SK-N-SH (cell line): ENCODE measurements around the gene DENND5A. TPM values are rescaled to one million over a fixed set of nuclear protein-coding genes. Genes with fewer than 3 reads are reported as not detected.

Source experiments
- CTCF ChIA-PET: fragments of 300-600, 350-600 bp; formaldehyde crosslinking; extraction: SDS; loops from one replicate; lab custom pipeline; 2021; lab: Yijun Ruan, JAX
- POLR2A ChIA-PET: fragments of 350-600 bp; sonication (Branson Sonifier 250); formaldehyde crosslinking; extraction: SDS; loops from one replicate; lab custom pipeline; 2020; ENCODE audit warnings: antibody characterized with exemption, inconsistent platforms; lab: Yijun Ruan, JAX
- DNase-seq: peaks from one replicate; pipeline ENCODE4 v3.0.0; 2012
- H2AFZ ChIP-seq: fragments of 200-600 bp; sonication (generic); 2 replicates; pipeline ENCODE4 v1.8.1; 2016; ENCODE audit warnings: antibody characterized with exemption, mild to moderate bottlenecking, low read depth
- H3F3A ChIP-seq: fragments of 200-600 bp; sonication (generic); replicated peaks from 2 replicates; pipeline ENCODE3; 2016; ENCODE audit warnings: antibody characterized with exemption, mild to moderate bottlenecking; ENCODE audit not compliant: insufficient read depth
- H3K27ac ChIP-seq, 2 experiments: fragments of 200-500 bp in 1 of 2; fragments of 200-600 bp in 1 of 2; sonication (Bioruptor generic) in 1 of 2; sonication (generic), shearing (Covaris generic) in 1 of 2; 2 replicates each; pipeline versions ENCODE4 v1.5.1 to v1.6.1; 2014 to 2016; ENCODE audit warnings: low read depth in 2 of 2, inconsistent platforms in 1 of 2, low read length in 1 of 2, mild to moderate bottlenecking in 1 of 2, mixed read lengths in 1 of 2
- H3K27me3 ChIP-seq: fragments of 200-600 bp; sonication (generic), shearing (Covaris generic); 2 replicates; pipeline ENCODE4 v1.6.1; 2016; ENCODE audit warnings: mixed run types; ENCODE audit not compliant: insufficient read depth
- H3K36me3 ChIP-seq, 2 experiments: fragments of 200-500 bp in 1 of 2; fragments of 200-600 bp in 1 of 2; sonication (Bioruptor generic) in 1 of 2; sonication (generic) in 1 of 2; replicated peaks in 1 of 2; 2 replicates each; pipeline versions ENCODE3 to v1.5.1; 2014 to 2016; ENCODE audit warnings: low read length in 1 of 2, mild to moderate bottlenecking in 1 of 2; ENCODE audit not compliant: insufficient read depth in 2 of 2, control insufficient read depth in 1 of 2
- H3K4me1 ChIP-seq, 2 experiments: fragments of 200-500 bp in 1 of 2; fragments of 200-600 bp in 1 of 2; sonication (Bioruptor generic) in 1 of 2; sonication (generic), shearing (Covaris generic) in 1 of 2; 2 replicates each; pipeline versions ENCODE4 v1.5.1 to v1.6.1; 2014 to 2016; ENCODE audit warnings: low read depth in 1 of 2, low read length in 1 of 2, mixed run types in 1 of 2; ENCODE audit not compliant: insufficient read depth in 2 of 2, control insufficient read depth in 1 of 2
- H3K4me2 ChIP-seq: fragments of 200-600 bp; sonication (generic), shearing (Covaris generic); 2 replicates; pipeline ENCODE4 v1.6.1; 2017; ENCODE audit warnings: mixed run types
- H3K4me3 ChIP-seq, 2 experiments: fragments of 200-500 bp in 1 of 2; fragments of 200-600 bp in 1 of 2; sonication (Bioruptor generic) in 1 of 2; sonication (generic), shearing (Covaris generic) in 1 of 2; 2 replicates each; pipeline versions ENCODE4 v1.5.1 to v1.8.1; 2014 to 2016; ENCODE audit warnings: low read depth in 2 of 2, inconsistent platforms in 1 of 2, low read length in 1 of 2, mild to moderate bottlenecking in 1 of 2, mixed read lengths in 1 of 2, moderate library complexity in 1 of 2
- H3K79me2 ChIP-seq: fragments of 200-600 bp; sonication (generic); 2 replicates; pipeline ENCODE4 v1.8.1; 2017; ENCODE audit warnings: mild to moderate bottlenecking; ENCODE audit not compliant: insufficient read depth
- H3K9ac ChIP-seq: fragments of 200-600 bp; sonication (generic); 2 replicates; pipeline ENCODE4 v1.6.1; 2017; ENCODE audit warnings: mixed run types
- H3K9me2 ChIP-seq: fragments of 200-600 bp; sonication (generic); 2 replicates; pipeline ENCODE4 v1.6.1; 2017; ENCODE audit warnings: mixed run types
- H3K9me3 ChIP-seq: fragments of 200-600 bp; sonication (generic); 2 replicates; pipeline ENCODE4 v1.6.1; 2017; ENCODE audit warnings: mixed run types, mild to moderate bottlenecking, moderate library complexity
- H4K20me1 ChIP-seq: fragments of 200-600 bp; sonication (generic); 2 replicates; pipeline ENCODE4 v1.6.1; 2017; ENCODE audit warnings: mild to moderate bottlenecking, mixed run types; ENCODE audit not compliant: insufficient read depth
- CHD2 ChIP-seq: fragments of 150-350 bp; IDR thresholded peaks from 2 replicates; pipeline ENCODE4 v1.6.1; 2018; ENCODE audit warnings: low read length; ENCODE audit not compliant: partially characterized antibody
- EP300 ChIP-seq, 2 experiments: IDR thresholded peaks; 2 replicates each; pipeline versions ENCODE4 v1.4.0 to v1.6.1; 2012; ENCODE audit warnings: borderline replicate concordance in 1 of 2, low read depth in 1 of 2, low read length in 1 of 2
- FOSL2 ChIP-seq: IDR thresholded peaks from 2 replicates; pipeline ENCODE4 v1.4.0; 2012; ENCODE audit warnings: low read depth, mild to moderate bottlenecking, moderate library complexity, borderline replicate concordance
- MEF2A ChIP-seq: IDR thresholded peaks from 2 replicates; pipeline ENCODE4 v1.4.0; 2012; ENCODE audit warnings: low read depth, borderline replicate concordance
- MXI1 ChIP-seq: IDR thresholded peaks from 2 replicates; pipeline ENCODE4 v1.6.1; 2012; ENCODE audit warnings: mild to moderate bottlenecking, low read depth, low read length, improper control_type of control experiment
- NFIC ChIP-seq: IDR thresholded peaks from 2 replicates; pipeline ENCODE4 v1.4.0; 2012; ENCODE audit warnings: borderline replicate concordance
- NRF1 ChIP-seq: IDR thresholded peaks from 2 replicates; pipeline ENCODE4 v1.6.1; 2012; ENCODE audit warnings: low read depth, mild to moderate bottlenecking, low read length
- PBX3 ChIP-seq: IDR thresholded peaks from 2 replicates; pipeline ENCODE4; 2012
- POLR2AphosphoS5 ChIP-seq: IDR thresholded peaks from 2 replicates; pipeline ENCODE4 v1.6.1; 2012; ENCODE audit warnings: low read depth, low read length
- RAD21 ChIP-seq: IDR thresholded peaks from 2 replicates; pipeline ENCODE4 v1.6.1; 2012; ENCODE audit warnings: mild to moderate bottlenecking, low read length
- RCOR1 ChIP-seq: fragments of 150-350 bp; IDR thresholded peaks from 2 replicates; pipeline ENCODE4 v1.6.1; 2017; ENCODE audit warnings: antibody characterized with exemption, low read length
- REST ChIP-seq: IDR thresholded peaks from 2 replicates; pipeline ENCODE4 v1.6.1; 2012; ENCODE audit warnings: mild to moderate bottlenecking, low read depth, low read length, moderate library complexity
- RXRA ChIP-seq: IDR thresholded peaks from 2 replicates; pipeline ENCODE4 v1.4.0; 2012; ENCODE audit warnings: low read depth, mild to moderate bottlenecking, borderline replicate concordance
- SIN3A ChIP-seq: IDR thresholded peaks from 2 replicates; pipeline ENCODE4 v1.6.1; 2012; ENCODE audit warnings: low read depth, mild to moderate bottlenecking, low read length, moderate library complexity, borderline replicate concordance
- SMC3 ChIP-seq: IDR thresholded peaks from 2 replicates; pipeline ENCODE4 v1.6.1; 2012; ENCODE audit warnings: low read depth, low read length, improper control_type of control experiment
- TCF12 ChIP-seq: IDR thresholded peaks from 2 replicates; pipeline ENCODE4 v1.4.0; 2012
- TEAD4 ChIP-seq: IDR thresholded peaks from 2 replicates; pipeline ENCODE4 v1.4.0; 2012; ENCODE audit warnings: mild to moderate bottlenecking, borderline replicate concordance; ENCODE audit not compliant: insufficient read depth
- YY1 ChIP-seq: IDR thresholded peaks from 2 replicates; pipeline ENCODE4 v1.4.0; 2012; ENCODE audit warnings: low read depth, mild to moderate bottlenecking
- ZBTB33 ChIP-seq: IDR thresholded peaks from 2 replicates; pipeline ENCODE4 v1.4.0; 2012; ENCODE audit warnings: low read depth, borderline replicate concordance
- WGBS: methylation state at CpG from one replicate; pipeline ENCODE4 v1.1.6; 2017; ENCODE audit warnings: low lambda C conversion rate; 5-methylcytosine and 5-hydroxymethylcytosine counted together
- polyA plus RNA-seq, 3 experiments: library from polyadenylated mRNA; depleted of rRNA; stranded (reverse); fragments of >200 nt; gene quantifications; 2 replicates each; pipeline ENCODE4 v1.2.3, GENCODE V29; 2012

DENND5A gene
- polyA plus RNA-seq, 1 of the 3 experiments (the other 2 are of a cell fraction): 110 TPM

GRCh38 chr11:9092072-9092471, 173.1 kb downstream of the DENND5A start:
- 0 out of 2 replicates have a peak overlapping the region, but pooled peaks have one; percentile 37 for H3K4me2 ChIP-seq
- DNase-seq: no peak
- H2AFZ ChIP-seq: no peak overlapping the region

More at GRCh38 chr11:9092072-9092471, 173.1 kb downstream of the DENND5A start:
- no peak overlapping the region for H3K27ac ChIP-seq
- no peaks in the 10 kb centered on the region for H3K36me3 ChIP-seq
- POLR2A ChIA-PET: no interaction called here
- peak overlapping the region in 1 of 2 experiments; percentile 59; a peak in 1 of 4 replicates for H3K4me3 ChIP-seq
- H3K9me3 ChIP-seq: no peaks in the 10 kb centered on the region
- TF ChIP-seq SIN3A: no peak
- no peak for TF ChIP-seq RAD21
- no peak for TF ChIP-seq ZBTB33
- no peak for TF ChIP-seq TCF12
- TF ChIP-seq POLR2AphosphoS5: no peak
- no peak for TF ChIP-seq PBX3
- TF ChIP-seq YY1: no peak
- no peak for TF ChIP-seq RCOR1
- no peak for TF ChIP-seq MEF2A
- TF ChIP-seq NFIC: no peak
- no peak for TF ChIP-seq FOSL2
- TF ChIP-seq SMC3: no peak
- TF ChIP-seq NRF1: no peak
- TF ChIP-seq RXRA: no peak
- no peak for TF ChIP-seq CHD2
- TF ChIP-seq EP300 (IDR thresholded peaks at IDR 0.05; ENCODE audit: borderline replicate concordance in 1 of 2, low read depth in 1 of 2, low read length in 1 of 2): no peak
- TF ChIP-seq REST: no peak
- no peak for TF ChIP-seq TEAD4
- no peak for TF ChIP-seq MXI1
- no peaks in the 10 kb centered on the region for H4K20me1 ChIP-seq
- H3K27me3 ChIP-seq: no peaks in the 10 kb centered on the region
- no peaks in the 10 kb centered on the region for H3K79me2 ChIP-seq
- CTCF ChIA-PET: interaction anchor here (1.2 to 7.3 kb wide), 9 partner anchors 12 to 76 kb away, joined by 3 to 48 read pairs (median 5); no protein-coding TSS in a partner anchor
- 88% methylated on average over 2 of the region's 4 CpGs for WGBS
- H3F3A ChIP-seq: no peaks in the 10 kb centered on the region
- peaks cover 0 to 16% of the 10 kb centered on the region in 2 experiments; a peak in 2 of 4 replicates for H3K4me1 ChIP-seq
- no peaks in the 10 kb centered on the region for H3K9me2 ChIP-seq
- H3K9ac ChIP-seq: no peak overlapping the region
